ENCODE measurements around the gene DOK4.

DNA sequence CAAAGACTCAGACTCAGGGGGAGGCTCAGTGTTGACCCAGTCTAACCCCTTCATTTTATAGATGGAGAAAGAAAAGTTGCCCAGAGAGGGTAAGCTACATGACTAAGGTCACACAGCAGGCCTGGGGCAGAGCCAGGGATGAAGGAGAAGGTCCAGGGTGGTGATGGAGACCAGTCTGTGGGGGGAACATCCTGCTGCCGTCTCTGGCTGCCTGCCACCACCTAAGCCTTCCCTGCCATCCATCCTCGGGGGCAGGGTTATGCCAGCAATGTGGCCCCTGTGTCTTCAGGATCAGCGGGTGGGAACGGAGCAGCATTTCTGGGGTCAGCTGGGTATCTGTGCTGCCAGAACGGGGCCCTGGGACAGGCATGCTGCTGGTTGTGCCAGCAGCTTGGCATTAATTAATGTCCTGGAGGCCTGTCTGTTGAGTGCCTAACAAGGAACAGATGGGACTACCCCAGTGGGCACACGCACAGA lies 5.5 kb downstream of the DOK4 start:
- TF ChIP-seq CTCF (IDR thresholded peaks at IDR 0.05) (no peak), EP300 (IDR thresholded peaks at IDR 0.05; ENCODE audit: low read depth) (no peak), POLR2A (IDR thresholded peaks at IDR 0.05) (no peak), POLR2AphosphoS5 (IDR thresholded peaks at IDR 0.05) (no peak)

Data from transverse colon (tissue), 4 donors.